Posterior vena cava (tissue), 2 donors: ENCODE data around the gene CEMIP. TPM values are rescaled to one million over a fixed set of nuclear protein-coding genes. Genes with fewer than 3 reads are reported as not detected.

Experiments
- DNase-seq: peaks from one replicate; pipeline ENCODE4 v3.0.0-alpha.2; 2020; ENCODE audit warnings: low spot score
- intact Hi-C, 2 donors: fragments of 100-400 bp; cut with DNase I; formaldehyde crosslinking; loops; one replicate each; pipeline versions ENCODE4 v1.14.1 to v1.14.2; 2022 to 2023
- total RNA-seq, 2 donors: library from RNA; stranded (reverse); fragmentation: NEBNext Ultra II Directional; extraction: Animal tissue kit (Norgen Biotek cat#: 25700); gene quantifications; one replicate each; pipeline ENCODE4 v1.2.1, GENCODE V29; 2021
- donor health status: DM: yes; HTN: yes; CAD: no.
- donor health status: DM: yes; HTN: yes; CAD: no.

Gene CEMIP
- total RNA-seq, 2 donors from 2014 or later: 0.14 to 0.62 TPM

- no peak for DNase-seq
- intact Hi-C loops: no loop called here
These were observed 157.3 kb downstream of the CEMIP start for GRCh38 chr15:80936288-80937078.

- intact Hi-C loops: no loop called here
- peak; percentile 60 for DNase-seq
These were observed 158.5 kb downstream of the CEMIP start for GRCh38 chr15:80937718-80938117.

- peak; percentile 41 for DNase-seq
- intact Hi-C loops: no loop called here
These were observed 160.0 kb downstream of the CEMIP start for GRCh38 chr15:80939216-80939615.

GRCh38 chr15:80940331-80940730 is 161.2 kb downstream of the CEMIP start:
- peak; percentile 58 for DNase-seq
- intact Hi-C loops: no loop called here

GRCh38 chr15:80940851-80941250 is 161.7 kb downstream of the CEMIP start:
- intact Hi-C loops: no loop called here
- DNase-seq: peak; percentile 32

- DNase-seq: no peak
These were observed 163.1 kb downstream of the CEMIP start for GRCh38 chr15:80942266-80942665.

GRCh38 chr15:80942746-80943565 is 163.8 kb downstream of the CEMIP start:
- intact Hi-C loops: no loop called here
- peak; percentile 74 for DNase-seq

More at GRCh38 chr15:80942266-80942665, 163.1 kb downstream of the CEMIP start:
- intact Hi-C loops: no loop called here

GRCh38 chr15:80944818-80945217 is 165.6 kb downstream of the CEMIP start:
- peak; percentile 59 for DNase-seq
- intact Hi-C loops: no loop called here

- DNase-seq: peak; percentile 13
- intact Hi-C loops: no loop called here
These were observed 166.4 kb downstream of the CEMIP start for GRCh38 chr15:80945605-80946004.

GRCh38 chr15:80946576-80946975 is 167.4 kb downstream of the CEMIP start:
- peak; percentile 48 for DNase-seq
- intact Hi-C loops: no loop called here

- intact Hi-C loops: no loop called here
- DNase-seq: peak; percentile 67
These were observed 169.6 kb downstream of the CEMIP start for GRCh38 chr15:80948651-80949292.

- intact Hi-C loops: loop anchor here in 1 of 2 donors (10.0 kb wide), 1 partner anchor 375 kb away; no protein-coding TSS in a partner anchor
- peak; percentile 26 for DNase-seq
These were observed 170.6 kb downstream of the CEMIP start for GRCh38 chr15:80949756-80950155.

GRCh38 chr15:80950291-80951078 is 171.3 kb downstream of the CEMIP start:
- intact Hi-C loops: loop anchor here in 1 of 2 donors (10.0 kb wide), 1 partner anchor 376 kb away; no protein-coding TSS in a partner anchor
- peak; percentile 35 for DNase-seq

GRCh38 chr15:80951941-80952340 is 172.8 kb downstream of the CEMIP start:
- DNase-seq: peak; percentile 45
- intact Hi-C loops: loop anchor here in 1 of 2 donors (10.0 kb wide), 1 partner anchor 377 kb away; no protein-coding TSS in a partner anchor

- intact Hi-C loops: loop anchor here in 1 of 2 donors (10.0 kb wide), 1 partner anchor 378 kb away; no protein-coding TSS in a partner anchor
- DNase-seq: peak; percentile 66
These were observed 174.1 kb downstream of the CEMIP start for GRCh38 chr15:80953001-80953952.

- DNase-seq: peak; percentile 49
- intact Hi-C loops: loop anchor here in 1 of 2 donors (10.0 kb wide), 1 partner anchor 379 kb away; no protein-coding TSS in a partner anchor
These were observed 175.0 kb downstream of the CEMIP start for GRCh38 chr15:80953953-80954778.
